ENCODE data around the gene EP400.

The EP400 gene

DNA sequence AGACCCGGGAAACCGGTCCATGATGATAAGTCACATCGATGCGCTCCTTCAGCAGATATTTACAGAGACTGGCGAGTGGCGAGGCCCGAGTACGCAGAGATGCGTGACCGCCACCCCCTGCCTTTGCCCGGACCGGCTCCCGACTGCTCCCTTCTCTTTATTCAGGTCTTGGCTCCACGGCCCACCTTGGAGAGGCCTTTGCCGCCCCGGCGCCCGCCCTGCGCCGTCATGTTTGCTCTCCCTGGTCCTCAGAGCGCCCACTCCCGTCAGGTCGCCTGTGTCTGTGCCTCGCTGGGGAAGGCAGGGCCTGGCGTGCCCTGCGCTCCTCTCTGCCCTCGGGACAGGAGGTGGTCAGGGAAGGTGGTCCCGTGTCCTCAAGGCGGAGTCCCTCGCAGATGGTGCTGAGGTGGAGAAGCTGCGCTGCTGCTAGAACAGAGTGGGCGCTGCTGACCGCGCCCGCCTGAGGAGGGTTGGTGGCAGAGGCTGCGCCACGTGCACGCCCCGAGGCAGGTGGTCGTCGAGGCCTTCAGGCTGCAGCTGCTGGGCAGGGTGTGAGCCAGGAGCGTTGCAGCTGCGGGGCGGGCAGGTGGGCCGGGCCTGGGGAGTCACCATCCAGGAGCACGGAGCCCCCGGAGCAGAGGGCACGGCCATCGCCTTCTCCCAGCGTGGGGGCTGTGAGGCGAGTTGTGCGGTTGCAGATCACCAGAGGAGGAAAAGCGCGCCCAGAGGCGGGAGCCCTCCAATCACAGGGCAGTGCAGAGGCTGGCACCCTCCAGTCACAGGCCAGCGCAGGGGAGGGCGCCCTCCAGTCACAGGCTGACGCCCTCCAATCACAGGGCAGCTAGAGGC, 167.2 kb downstream of the EP400 start:
- peaks cover 15% of the 10 kb centered on the region for H3K36me3 Mint-ChIP-seq
- no peak for DNase-seq

GRCh38 chr12:132117558-132117875, 167.8 kb downstream of the EP400 start:
- Mint-ChIP-seq H3K4me1 (no peaks in the 10 kb centered on the region), H3K27me3 (no peaks in the 10 kb centered on the region), H3K27ac (no peak overlapping the region), H3K4me3 (no peak overlapping the region), H3K36me3 (peaks cover 15% of the 10 kb centered on the region), H3K9me3 (no peaks in the 10 kb centered on the region)
- CTCF ChIA-PET = no interaction called here
- no peak for DNase-seq

More for the DNA sequence above, 167.2 kb downstream of the EP400 start:
- CTCF ChIA-PET = no interaction called here
- H3K4me1 Mint-ChIP-seq = no peaks in the 10 kb centered on the region
- H3K4me3 Mint-ChIP-seq = no peak overlapping the region
- H3K27me3 Mint-ChIP-seq = no peaks in the 10 kb centered on the region
- no peaks in the 10 kb centered on the region for H3K9me3 Mint-ChIP-seq
- no peak overlapping the region for H3K27ac Mint-ChIP-seq

DNA sequence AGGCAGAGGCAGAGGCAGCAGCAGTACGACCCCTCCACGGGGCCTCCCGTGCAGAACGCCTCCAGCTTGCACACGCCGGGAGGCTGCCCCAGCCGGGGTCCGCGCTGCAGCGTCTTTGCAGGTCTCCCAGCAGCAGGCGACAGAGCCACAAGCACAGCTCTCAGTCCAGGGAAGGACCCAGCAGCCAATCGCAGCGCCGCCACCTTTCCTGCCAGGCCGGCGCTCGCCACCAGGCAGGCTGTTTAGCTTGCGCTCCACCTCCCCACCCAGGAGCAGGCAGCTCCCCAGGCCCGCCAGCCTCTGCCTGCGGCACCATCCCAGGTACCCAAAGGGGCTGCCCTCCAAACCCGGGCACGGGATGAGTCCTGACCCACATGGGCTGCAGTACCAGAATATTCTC, 169.1 kb downstream of the EP400 start:
- H3K9me3 Mint-ChIP-seq = no peaks in the 10 kb centered on the region
- no peaks in the 10 kb centered on the region for H3K27me3 Mint-ChIP-seq
- H3K27ac Mint-ChIP-seq = no peak overlapping the region
- no peak for DNase-seq
- H3K36me3 Mint-ChIP-seq = peaks cover 18% of the 10 kb centered on the region
- CTCF ChIA-PET = no interaction called here
- H3K4me3 Mint-ChIP-seq = no peak overlapping the region
- H3K4me1 Mint-ChIP-seq = no peaks in the 10 kb centered on the region

DNA sequence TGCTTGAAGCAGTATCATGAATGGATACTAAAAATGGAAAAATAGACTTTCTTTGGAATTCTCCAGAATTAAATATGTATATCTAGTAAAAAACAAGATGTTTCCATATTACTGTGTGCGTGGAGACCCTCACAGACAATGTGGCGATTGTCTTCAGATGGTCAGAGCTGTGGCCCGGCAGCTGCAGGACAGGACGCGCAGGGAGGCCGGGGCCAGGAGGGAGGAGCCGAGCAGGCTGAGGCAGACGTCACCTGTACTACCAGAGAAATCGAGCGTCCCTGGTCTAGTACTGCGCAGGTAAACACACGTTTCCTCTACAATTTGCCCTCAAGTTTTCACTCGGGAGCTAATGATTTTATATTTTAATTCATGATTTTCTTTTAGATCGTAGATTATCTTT, 171.5 kb downstream of the EP400 start:
- Mint-ChIP-seq H3K9me3 (no peaks in the 10 kb centered on the region), H3K36me3 (peaks cover 23% of the 10 kb centered on the region), H3K4me3 (no peak overlapping the region), H3K4me1 (no peaks in the 10 kb centered on the region), H3K27ac (no peak overlapping the region), H3K27me3 (no peaks in the 10 kb centered on the region)
- DNase-seq = no peak
- CTCF ChIA-PET = no interaction called here

DNA sequence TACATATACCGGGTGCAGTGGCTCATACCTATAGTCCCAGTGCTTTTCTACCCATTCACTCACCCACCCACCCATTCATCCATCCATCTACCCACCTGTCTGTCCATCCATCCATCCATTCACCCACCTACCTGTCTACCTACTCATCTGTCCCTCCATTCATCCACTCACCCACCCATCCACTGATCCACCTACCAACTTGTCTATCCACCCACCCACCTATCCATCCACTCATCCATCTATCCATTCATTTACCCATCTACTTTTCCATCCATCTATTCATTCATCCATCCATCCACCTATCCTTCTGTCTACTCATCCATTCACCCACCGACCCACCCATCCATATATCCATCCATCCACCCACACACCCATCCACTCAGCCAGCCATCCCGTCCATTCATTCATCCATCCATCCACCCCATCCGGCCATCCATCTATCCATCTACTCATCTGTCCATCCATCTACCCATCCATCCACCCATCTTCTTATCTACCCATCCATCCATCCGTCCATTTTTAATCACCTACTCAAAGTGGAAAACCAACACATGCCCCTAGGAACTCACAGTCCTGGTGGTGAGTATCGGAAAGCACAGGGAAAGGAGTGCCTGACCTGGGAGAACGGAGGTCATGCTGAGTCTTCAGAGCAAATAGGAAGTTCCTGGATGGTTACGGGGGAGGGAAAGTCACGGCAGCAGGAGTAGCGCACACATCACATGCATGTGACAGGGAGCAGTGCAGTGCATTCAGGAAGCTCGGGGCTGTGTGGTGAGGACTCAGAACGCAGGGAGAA, 174.4 kb downstream of the EP400 start:
- Mint-ChIP-seq H3K27me3 (no peaks in the 10 kb centered on the region), H3K36me3 (peaks cover 45% of the 10 kb centered on the region), H3K4me1 (no peaks in the 10 kb centered on the region), H3K4me3 (no peak overlapping the region), H3K27ac (peak overlapping the region; percentile 11), H3K9me3 (peaks cover 10% of the 10 kb centered on the region)
- DNase-seq = no peak
- CTCF ChIA-PET = no interaction called here

DNA sequence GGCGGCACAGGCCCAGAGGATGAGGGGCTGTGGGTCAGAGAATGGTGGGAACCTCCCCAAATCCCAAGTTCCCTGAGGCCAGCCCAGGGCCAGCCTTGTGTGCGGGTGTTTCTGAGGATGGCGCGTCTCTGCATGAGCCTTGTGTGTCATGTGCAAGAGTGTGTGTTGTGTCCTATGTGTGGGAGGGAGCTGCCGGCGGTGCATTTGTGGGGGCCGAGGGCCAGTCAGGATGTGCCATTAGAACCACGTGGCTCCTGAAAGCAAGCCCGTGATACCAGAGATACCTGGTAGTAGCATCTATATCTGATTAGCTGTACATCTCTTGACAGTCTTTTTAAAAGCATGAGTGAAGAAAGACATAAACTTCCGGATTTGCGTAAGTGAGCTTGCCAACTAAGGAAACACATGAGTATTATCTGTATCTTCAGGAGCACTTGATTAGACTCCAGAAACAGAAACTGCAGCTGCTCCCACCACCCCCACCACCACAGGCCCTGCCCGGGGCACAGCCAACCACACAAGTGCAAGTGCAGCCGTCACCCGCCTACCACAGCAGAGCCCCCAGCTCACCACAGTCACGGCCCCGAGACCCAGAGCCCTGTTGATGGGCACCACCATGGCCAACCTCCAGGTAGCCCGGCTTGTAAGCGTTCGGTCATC, 175.2 kb downstream of the EP400 start:
- DNase-seq = no peak
- H3K36me3 Mint-ChIP-seq = peaks cover 48% of the 10 kb centered on the region
- H3K4me3 Mint-ChIP-seq = no peak overlapping the region
- peaks cover 10% of the 10 kb centered on the region for H3K9me3 Mint-ChIP-seq
- H3K27me3 Mint-ChIP-seq = no peaks in the 10 kb centered on the region
- CTCF ChIA-PET = no interaction called here
- no peaks in the 10 kb centered on the region for H3K4me1 Mint-ChIP-seq
- H3K27ac Mint-ChIP-seq = peak overlapping the region; percentile 11

- no peak for DNase-seq
- no peaks in the 10 kb centered on the region for H3K27me3 Mint-ChIP-seq
- H3K36me3 Mint-ChIP-seq = peaks cover 46% of the 10 kb centered on the region
- no peak overlapping the region for H3K4me3 Mint-ChIP-seq
- H3K27ac Mint-ChIP-seq = no peak overlapping the region
- no peaks in the 10 kb centered on the region for H3K4me1 Mint-ChIP-seq
- CTCF ChIA-PET = no interaction called here
- H3K9me3 Mint-ChIP-seq = peaks cover 10% of the 10 kb centered on the region
Observed at GRCh38 chr12:132125736-132126135, 176.0 kb downstream of the EP400 start.

GRCh38 chr12:132127041-132127440, 177.3 kb downstream of the EP400 start:
- no peak overlapping the region for H3K4me3 Mint-ChIP-seq
- CTCF ChIA-PET = no interaction called here

GRCh38 chr12:132129007-132129406, 179.3 kb downstream of the EP400 start:
- DNase-seq = no peak
- Mint-ChIP-seq H3K4me1 (no peaks in the 10 kb centered on the region), H3K4me3 (no peak overlapping the region), H3K27me3 (no peaks in the 10 kb centered on the region), H3K27ac (no peak overlapping the region), H3K9me3 (peaks cover 10% of the 10 kb centered on the region), H3K36me3 (peaks cover 44% of the 10 kb centered on the region)
- CTCF ChIA-PET = no interaction called here

More at GRCh38 chr12:132127041-132127440, 177.3 kb downstream of the EP400 start:
- Mint-ChIP-seq H3K36me3 (peaks cover 47% of the 10 kb centered on the region), H3K27ac (no peak overlapping the region), H3K4me1 (no peaks in the 10 kb centered on the region), H3K27me3 (no peaks in the 10 kb centered on the region), H3K9me3 (peaks cover 10% of the 10 kb centered on the region)
- no peak for DNase-seq

DNA sequence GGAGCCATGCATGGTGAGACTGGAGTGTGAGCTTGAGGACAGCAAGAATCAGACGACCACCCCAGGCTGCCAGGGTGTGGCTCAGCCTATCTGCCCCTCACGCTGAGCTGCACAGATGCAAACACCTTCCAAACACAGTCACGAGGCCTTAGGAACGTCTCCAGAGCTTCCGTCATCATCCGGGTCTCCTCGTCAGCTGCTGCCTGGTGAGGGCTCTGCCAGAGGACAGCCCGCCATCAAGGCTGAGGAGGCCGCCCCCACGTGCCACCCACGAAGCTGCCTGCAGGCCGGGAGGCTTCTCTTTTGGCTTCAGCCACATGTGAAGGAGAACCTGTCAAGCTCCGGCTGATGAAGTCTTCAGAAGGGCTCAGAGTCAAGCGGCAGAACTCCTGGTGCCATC, 180.9 kb downstream of the EP400 start:
- H3K27me3 Mint-ChIP-seq = no peaks in the 10 kb centered on the region
- CTCF ChIA-PET = no interaction called here
- no peak for DNase-seq
- H3K9me3 Mint-ChIP-seq = peaks cover 10% of the 10 kb centered on the region
- no peaks in the 10 kb centered on the region for H3K4me1 Mint-ChIP-seq
- H3K4me3 Mint-ChIP-seq = no peak overlapping the region
- peaks cover 33% of the 10 kb centered on the region for H3K36me3 Mint-ChIP-seq
- H3K27ac Mint-ChIP-seq = no peak overlapping the region
